ENCODE measurements around the gene ONECUT3. TPM values are rescaled to one million over a fixed set of nuclear protein-coding genes. Genes with fewer than 3 reads are reported as not detected.

ONECUT3 gene
- polyA plus RNA-seq, 1 of the 3 experiments (the other 2 are of a cell fraction), result not detected

DNA sequence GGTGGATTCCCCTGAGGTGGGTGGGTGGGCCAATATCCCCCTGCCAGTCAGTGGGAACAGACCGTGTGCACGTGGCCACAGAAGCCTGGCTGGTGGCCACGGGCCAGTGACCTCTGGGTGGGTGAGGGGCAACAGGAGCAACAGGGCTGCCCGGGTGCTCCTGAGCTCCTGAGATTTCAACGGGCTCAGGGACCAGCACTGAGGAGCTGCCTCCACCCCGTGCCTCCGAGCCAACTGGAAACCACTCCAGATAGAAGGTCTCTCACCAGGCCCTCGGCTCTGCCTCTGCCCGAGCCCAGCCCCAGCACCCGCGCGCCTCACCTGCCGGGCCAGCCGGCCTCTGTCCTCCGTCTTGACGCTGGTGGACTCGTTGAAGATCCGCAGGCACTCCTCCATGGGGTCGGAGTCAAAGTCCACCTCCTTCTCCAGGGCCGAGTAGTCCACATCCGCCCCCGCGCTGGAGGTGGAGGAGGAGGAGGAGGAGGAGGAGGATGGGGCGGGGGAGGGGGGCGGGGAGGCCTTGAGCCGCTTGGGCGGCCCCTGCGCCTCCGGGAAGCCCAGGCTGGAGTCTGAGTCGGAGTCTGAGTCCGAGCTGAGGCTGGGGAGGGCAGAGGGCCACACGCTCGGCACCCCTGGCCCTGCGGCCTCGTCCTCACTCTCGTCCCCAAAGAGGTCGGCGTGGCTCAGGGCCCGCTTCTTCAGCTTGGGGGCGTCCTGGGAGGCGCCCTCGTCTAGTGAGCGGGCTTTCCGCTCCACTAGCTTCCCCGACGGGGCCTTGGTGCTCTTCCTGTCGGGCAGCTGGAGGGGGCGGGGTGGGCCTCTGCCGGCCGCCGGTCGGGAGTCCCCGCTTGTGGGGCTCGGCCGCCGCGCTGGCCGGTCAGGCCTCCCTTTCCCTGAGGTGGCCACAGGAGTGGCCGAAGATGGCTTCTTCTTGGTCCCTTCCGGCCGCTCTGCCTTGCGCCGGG is 73.5 kb downstream of the ONECUT3 start:
- Histone ChIP-seq H3K4me2 (no peak overlapping the region), H3K4me3 (ENCODE audit: low read depth in 2 of 2, low read length in 1 of 2) (no peak overlapping the region), H3K36me3 (replicated peaks in 1 of 2; ENCODE audit: control insufficient read depth in 1 of 2, insufficient read depth in 2 of 2, low read length in 1 of 2) (peaks cover 12 to 27% of the 10 kb centered on the region in 2 experiments), H3K27ac (ENCODE audit: low read depth in 2 of 2, low read length in 1 of 2) (no peak overlapping the region), H3K9me2 (no peaks in the 10 kb centered on the region), H3K9me3 (no peaks in the 10 kb centered on the region), H2AFZ (ENCODE audit: low read depth) (no peak overlapping the region), H3K79me2 (ENCODE audit: insufficient read depth) (peaks cover 48% of the 10 kb centered on the region), H3K27me3 (ENCODE audit: insufficient read depth) (no peaks in the 10 kb centered on the region), H4K20me1 (ENCODE audit: insufficient read depth) (peaks cover 27% of the 10 kb centered on the region), H3K4me1 (ENCODE audit: control insufficient read depth in 1 of 2, insufficient read depth in 2 of 2, low read depth in 1 of 2, low read length in 1 of 2) (peaks cover 0 to 7% of the 10 kb centered on the region in 2 experiments; a peak in 1 of 4 replicates), H3K9ac (no peak overlapping the region), H3F3A (replicated peaks; ENCODE audit: insufficient read depth) (peaks cover 6% of the 10 kb centered on the region)
- peak; percentile 58 for DNase-seq
- WGBS (ENCODE audit: low lambda C conversion rate), result 83% methylated on average over 25 of the region's 63 CpGs
- TF ChIP-seq MEF2A (IDR thresholded peaks at IDR 0.05; ENCODE audit: borderline replicate concordance, low read depth), result no peak
- TF ChIP-seq SMC3 (IDR thresholded peaks at IDR 0.05; ENCODE audit: low read depth, low read length), result no peak
- no peak for TF ChIP-seq FOXJ3 (CRISPR knock-in tag; IDR thresholded peaks at IDR 0.05)
- no peak for TF ChIP-seq EZH2phosphoT487 (IDR thresholded peaks at IDR 0.05; ENCODE audit: borderline replicate concordance, low read depth)
- no peak for TF ChIP-seq CHD2 (IDR thresholded peaks at IDR 0.05; ENCODE audit: low read length, partially characterized antibody)
- TF ChIP-seq, protein P1, sequence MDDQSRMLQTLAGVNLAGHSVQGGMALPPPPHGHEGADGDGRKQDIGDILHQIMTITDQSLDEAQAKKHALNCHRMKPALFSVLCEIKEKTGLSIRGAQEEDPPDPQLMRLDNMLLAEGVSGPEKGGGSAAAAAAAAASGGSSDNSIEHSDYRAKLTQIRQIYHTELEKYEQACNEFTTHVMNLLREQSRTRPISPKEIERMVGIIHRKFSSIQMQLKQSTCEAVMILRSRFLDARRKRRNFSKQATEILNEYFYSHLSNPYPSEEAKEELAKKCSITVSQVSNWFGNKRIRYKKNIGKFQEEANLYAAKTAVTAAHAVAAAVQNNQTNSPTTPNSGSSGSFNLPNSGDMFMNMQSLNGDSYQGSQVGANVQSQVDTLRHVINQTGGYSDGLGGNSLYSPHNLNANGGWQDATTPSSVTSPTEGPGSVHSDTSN (IDR thresholded peaks at IDR 0.05), result no peak
- ChIA-PET POLR2A (interaction anchor here (0.6 kb wide), 1 partner anchor 35 kb away, joined by 4 read pairs; no protein-coding TSS in a partner anchor), CTCF (interaction anchor here (0.6 to 8.1 kb wide), 54 partner anchors 9 to 396 kb away, joined by 3 to 188 read pairs (median 4); partner anchors contain the start of genes ATP8B3, REXO1 and UQCR11)

DNA sequence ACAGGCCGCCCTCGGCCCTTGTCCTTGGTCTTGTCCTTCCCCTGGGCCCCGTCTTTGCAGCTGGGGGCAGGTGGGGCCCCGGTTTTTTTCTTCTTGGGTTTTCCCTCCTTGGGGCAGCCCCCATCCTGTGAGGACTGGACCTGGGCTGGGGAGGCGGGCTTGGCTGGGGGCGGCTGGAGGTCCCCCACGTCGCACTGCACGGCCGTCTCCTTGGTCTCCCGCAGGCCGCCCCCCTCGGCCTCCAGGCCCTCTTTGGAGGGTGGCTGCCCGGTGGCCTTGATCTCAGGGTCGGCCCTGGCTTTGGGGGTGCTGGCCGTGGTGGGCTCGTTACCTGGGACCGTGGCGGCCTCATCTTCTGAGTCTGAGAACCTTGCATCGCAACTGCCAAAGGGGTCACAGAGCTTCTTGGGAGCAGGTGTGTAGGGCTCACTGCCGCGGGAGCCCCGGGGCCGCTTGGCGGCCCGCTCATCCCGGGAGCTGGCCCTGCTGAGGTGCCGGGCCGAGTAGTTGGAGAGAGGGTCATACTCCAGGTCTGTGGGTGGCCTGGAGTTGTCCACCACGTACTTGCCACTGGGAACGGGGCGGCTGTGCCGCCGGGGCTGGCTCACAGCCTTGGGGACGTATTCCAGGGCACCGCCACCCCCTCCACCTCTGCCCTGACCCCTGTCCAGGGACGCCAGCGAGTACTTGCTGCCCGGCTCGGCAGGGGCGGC is 74.4 kb downstream of the ONECUT3 start:
- Histone ChIP-seq H3K9me2 (no peaks in the 10 kb centered on the region), H3K79me2 (ENCODE audit: insufficient read depth) (peaks cover 52% of the 10 kb centered on the region), H3K27ac (ENCODE audit: low read depth in 2 of 2, low read length in 1 of 2) (no peak overlapping the region), H4K20me1 (ENCODE audit: insufficient read depth) (peaks cover 32% of the 10 kb centered on the region), H3K4me3 (ENCODE audit: low read depth in 2 of 2, low read length in 1 of 2) (no peak overlapping the region), H3K9me3 (no peaks in the 10 kb centered on the region), H3K36me3 (replicated peaks in 1 of 2; ENCODE audit: control insufficient read depth in 1 of 2, insufficient read depth in 2 of 2, low read length in 1 of 2) (peaks cover 12 to 20% of the 10 kb centered on the region in 2 experiments), H2AFZ (ENCODE audit: low read depth) (no peak overlapping the region), H3K9ac (no peak overlapping the region), H3K4me2 (no peak overlapping the region), H3K4me1 (ENCODE audit: control insufficient read depth in 1 of 2, insufficient read depth in 2 of 2, low read depth in 1 of 2, low read length in 1 of 2) (peaks cover 0 to 7% of the 10 kb centered on the region in 2 experiments; a peak in 1 of 4 replicates), H3K27me3 (ENCODE audit: insufficient read depth) (no peaks in the 10 kb centered on the region), H3F3A (replicated peaks; ENCODE audit: insufficient read depth) (peaks cover 6% of the 10 kb centered on the region)
- no peak for DNase-seq
- WGBS (ENCODE audit: low lambda C conversion rate), result 92% methylated on average over 18 of the region's 41 CpGs
- CTCF ChIA-PET, result interaction anchor here (1.0 to 8.1 kb wide), 9 partner anchors 13 to 155 kb away, joined by 3 to 188 read pairs (median 17); partner anchors contain the start of gene ATP8B3
- POLR2A ChIA-PET, result interaction anchor here (0.8 to 1.1 kb wide), 2 partner anchors 10 to 188 kb away, joined by 3 read pairs; no protein-coding TSS in a partner anchor
- TF ChIP-seq TAF1 (IDR thresholded peaks at IDR 0.05; ENCODE audit: borderline replicate concordance, low read depth, low read length) (no peak), SMC3 (IDR thresholded peaks at IDR 0.05; ENCODE audit: low read depth, low read length) (no peak), ELF1 (IDR thresholded peaks at IDR 0.05) (no peak), NFIC (IDR thresholded peaks at IDR 0.05; ENCODE audit: borderline replicate concordance) (no peak), JUND (IDR thresholded peaks at IDR 0.05) (no peak), MEF2A (IDR thresholded peaks at IDR 0.05; ENCODE audit: borderline replicate concordance, low read depth) (no peak), NRF1 (IDR thresholded peaks at IDR 0.05; ENCODE audit: low read depth, low read length) (no peak), RXRA (IDR thresholded peaks at IDR 0.05; ENCODE audit: borderline replicate concordance, low read depth) (no peak), GABPA (IDR thresholded peaks at IDR 0.05; ENCODE audit: low read depth) (no peak), FOSL2 (IDR thresholded peaks at IDR 0.05; ENCODE audit: borderline replicate concordance, low read depth) (no peak), FOXJ3 (CRISPR knock-in tag; IDR thresholded peaks at IDR 0.05) (no peak)
- TF ChIP-seq, protein P2, sequence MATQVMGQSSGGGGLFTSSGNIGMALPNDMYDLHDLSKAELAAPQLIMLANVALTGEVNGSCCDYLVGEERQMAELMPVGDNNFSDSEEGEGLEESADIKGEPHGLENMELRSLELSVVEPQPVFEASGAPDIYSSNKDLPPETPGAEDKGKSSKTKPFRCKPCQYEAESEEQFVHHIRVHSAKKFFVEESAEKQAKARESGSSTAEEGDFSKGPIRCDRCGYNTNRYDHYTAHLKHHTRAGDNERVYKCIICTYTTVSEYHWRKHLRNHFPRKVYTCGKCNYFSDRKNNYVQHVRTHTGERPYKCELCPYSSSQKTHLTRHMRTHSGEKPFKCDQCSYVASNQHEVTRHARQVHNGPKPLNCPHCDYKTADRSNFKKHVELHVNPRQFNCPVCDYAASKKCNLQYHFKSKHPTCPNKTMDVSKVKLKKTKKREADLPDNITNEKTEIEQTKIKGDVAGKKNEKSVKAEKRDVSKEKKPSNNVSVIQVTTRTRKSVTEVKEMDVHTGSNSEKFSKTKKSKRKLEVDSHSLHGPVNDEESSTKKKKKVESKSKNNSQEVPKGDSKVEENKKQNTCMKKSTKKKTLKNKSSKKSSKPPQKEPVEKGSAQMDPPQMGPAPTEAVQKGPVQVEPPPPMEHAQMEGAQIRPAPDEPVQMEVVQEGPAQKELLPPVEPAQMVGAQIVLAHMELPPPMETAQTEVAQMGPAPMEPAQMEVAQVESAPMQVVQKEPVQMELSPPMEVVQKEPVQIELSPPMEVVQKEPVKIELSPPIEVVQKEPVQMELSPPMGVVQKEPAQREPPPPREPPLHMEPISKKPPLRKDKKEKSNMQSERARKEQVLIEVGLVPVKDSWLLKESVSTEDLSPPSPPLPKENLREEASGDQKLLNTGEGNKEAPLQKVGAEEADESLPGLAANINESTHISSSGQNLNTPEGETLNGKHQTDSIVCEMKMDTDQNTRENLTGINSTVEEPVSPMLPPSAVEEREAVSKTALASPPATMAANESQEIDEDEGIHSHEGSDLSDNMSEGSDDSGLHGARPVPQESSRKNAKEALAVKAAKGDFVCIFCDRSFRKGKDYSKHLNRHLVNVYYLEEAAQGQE (IDR thresholded peaks at IDR 0.05; ENCODE audit: low read depth, low read length), result no peak
- TF ChIP-seq, protein P3, sequence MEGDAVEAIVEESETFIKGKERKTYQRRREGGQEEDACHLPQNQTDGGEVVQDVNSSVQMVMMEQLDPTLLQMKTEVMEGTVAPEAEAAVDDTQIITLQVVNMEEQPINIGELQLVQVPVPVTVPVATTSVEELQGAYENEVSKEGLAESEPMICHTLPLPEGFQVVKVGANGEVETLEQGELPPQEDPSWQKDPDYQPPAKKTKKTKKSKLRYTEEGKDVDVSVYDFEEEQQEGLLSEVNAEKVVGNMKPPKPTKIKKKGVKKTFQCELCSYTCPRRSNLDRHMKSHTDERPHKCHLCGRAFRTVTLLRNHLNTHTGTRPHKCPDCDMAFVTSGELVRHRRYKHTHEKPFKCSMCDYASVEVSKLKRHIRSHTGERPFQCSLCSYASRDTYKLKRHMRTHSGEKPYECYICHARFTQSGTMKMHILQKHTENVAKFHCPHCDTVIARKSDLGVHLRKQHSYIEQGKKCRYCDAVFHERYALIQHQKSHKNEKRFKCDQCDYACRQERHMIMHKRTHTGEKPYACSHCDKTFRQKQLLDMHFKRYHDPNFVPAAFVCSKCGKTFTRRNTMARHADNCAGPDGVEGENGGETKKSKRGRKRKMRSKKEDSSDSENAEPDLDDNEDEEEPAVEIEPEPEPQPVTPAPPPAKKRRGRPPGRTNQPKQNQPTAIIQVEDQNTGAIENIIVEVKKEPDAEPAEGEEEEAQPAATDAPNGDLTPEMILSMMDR (IDR thresholded peaks at IDR 0.05), result no peak
